ENCODE results near the gene COMTD1.

The COMTD1 gene

GRCh38 chr10:75245354-75246250, 9.8 kb upstream of the COMTD1 start:
- FAIRE-seq (no peak), DNase-seq (ENCODE audit: low spot score) (no peak)

- DNase-seq (ENCODE audit: low spot score): no peak
- no peak for FAIRE-seq
Observed at GRCh38 chr10:75244487-75245353, 9.0 kb upstream of the COMTD1 start.

GRCh38 chr10:75243426-75243825, 7.7 kb upstream of the COMTD1 start:
- no peak for FAIRE-seq
- DNase-seq (ENCODE audit: low spot score): no peak

- DNase-seq (ENCODE audit: low spot score): no peak
- FAIRE-seq: no peak
Observed at GRCh38 chr10:75240329-75241076, 4.7 kb upstream of the COMTD1 start.

- DNase-seq (ENCODE audit: low spot score) (no peak), FAIRE-seq (no peak)
Observed at GRCh38 chr10:75239096-75239790, 3.5 kb upstream of the COMTD1 start.

GRCh38 chr10:75238182-75239095, 2.7 kb upstream of the COMTD1 start:
- DNase-seq (ENCODE audit: low spot score): no peak
- no peak for FAIRE-seq

- no peak for DNase-seq (ENCODE audit: low spot score)
- no peak for FAIRE-seq
Observed at GRCh38 chr10:75236178-75236825, 545 bp upstream of the COMTD1 start.

GRCh38 chr10:75234683-75235374, 928 bp downstream of the COMTD1 start:
- DNase-seq (ENCODE audit: low spot score) (no peak), FAIRE-seq (no peak)

- FAIRE-seq: peak; percentile 2
Observed at GRCh38 chr10:75234017-75234682, 1.6 kb downstream of the COMTD1 start.

GRCh38 chr10:75233444-75234016, 2.2 kb downstream of the COMTD1 start:
- FAIRE-seq (no peak), DNase-seq (ENCODE audit: low spot score) (no peak)

More at GRCh38 chr10:75234017-75234682, 1.6 kb downstream of the COMTD1 start:
- peak; percentile 86 for DNase-seq (ENCODE audit: low spot score)

- DNase-seq (ENCODE audit: low spot score) (no peak), FAIRE-seq (no peak)
Observed at GRCh38 chr10:75231672-75232581, 3.8 kb downstream of the COMTD1 start.

- FAIRE-seq (peak; percentile 74), DNase-seq (ENCODE audit: low spot score) (peak; percentile 78)
Observed at GRCh38 chr10:75230600-75231038, 5.1 kb downstream of the COMTD1 start.

- DNase-seq (ENCODE audit: low spot score) (no peak), FAIRE-seq (no peak)
Observed at GRCh38 chr10:75229971-75230370, 5.8 kb downstream of the COMTD1 start.

GRCh38 chr10:75228834-75229233, 6.9 kb downstream of the COMTD1 start:
- FAIRE-seq (no peak), DNase-seq (ENCODE audit: low spot score) (no peak)

- no peak for DNase-seq (ENCODE audit: low spot score)
- no peak for FAIRE-seq
Observed at GRCh38 chr10:75228278-75228677, 7.5 kb downstream of the COMTD1 start.

GRCh38 chr10:75226656-75227055, 9.1 kb downstream of the COMTD1 start:
- no peak for DNase-seq (ENCODE audit: low spot score)
- FAIRE-seq: no peak

GRCh38 chr10:75226095-75226494, 9.7 kb downstream of the COMTD1 start:
- FAIRE-seq: no peak
- DNase-seq (ENCODE audit: low spot score): no peak
